HEK293 (cell line): ENCODE data around the gene NDST4.

ENCODE experiments used
- ZNF114 ChIP-seq: fragments of 450-650 bp; formaldehyde crosslinking; IDR thresholded peaks from 2 replicates; pipeline ENCODE4 v1.5.0; 2017; ENCODE audit warnings: missing biosample characterization, missing genetic modification characterization
- TF ChIP-seq, protein P1 (sequence below): fragments of 450-650 bp; formaldehyde crosslinking; IDR thresholded peaks from 2 replicates; pipeline ENCODE4 v1.5.1; 2016; ENCODE audit warnings: missing biosample characterization, missing genetic modification characterization

DNA sequence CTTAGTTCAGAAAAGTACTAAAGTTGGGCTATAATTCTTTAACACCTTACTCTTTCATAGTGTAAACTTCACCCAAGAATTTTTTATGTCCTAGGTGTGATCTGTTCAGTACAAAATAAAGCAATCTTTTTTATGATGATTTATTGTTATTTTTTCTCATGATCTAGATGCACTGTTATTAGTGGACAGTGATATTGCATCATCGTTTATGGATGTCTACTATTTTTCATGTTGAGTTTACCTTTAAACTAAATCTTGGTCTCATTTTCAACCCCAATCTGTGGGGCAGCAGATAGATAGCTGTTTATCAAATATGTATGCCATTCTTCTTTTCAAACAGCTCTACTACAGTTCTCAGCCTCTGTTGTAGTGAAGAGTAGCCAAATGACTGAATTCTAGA is 299.5 kb downstream of the NDST4 start:
- TF ChIP-seq, protein P1, sequence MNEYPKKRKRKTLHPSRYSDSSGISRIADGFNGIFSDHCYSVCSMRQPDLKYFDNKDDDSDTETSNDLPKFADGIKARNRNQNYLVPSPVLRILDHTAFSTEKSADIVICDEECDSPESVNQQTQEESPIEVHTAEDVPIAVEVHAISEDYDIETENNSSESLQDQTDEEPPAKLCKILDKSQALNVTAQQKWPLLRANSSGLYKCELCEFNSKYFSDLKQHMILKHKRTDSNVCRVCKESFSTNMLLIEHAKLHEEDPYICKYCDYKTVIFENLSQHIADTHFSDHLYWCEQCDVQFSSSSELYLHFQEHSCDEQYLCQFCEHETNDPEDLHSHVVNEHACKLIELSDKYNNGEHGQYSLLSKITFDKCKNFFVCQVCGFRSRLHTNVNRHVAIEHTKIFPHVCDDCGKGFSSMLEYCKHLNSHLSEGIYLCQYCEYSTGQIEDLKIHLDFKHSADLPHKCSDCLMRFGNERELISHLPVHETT, result no peak
- TF ChIP-seq ZNF114 (tag by site-specific recombination), result no peak
